ENCODE measurements around the gene RELL2. TPM values are rescaled to one million over a fixed set of nuclear protein-coding genes. Genes with fewer than 3 reads are reported as not detected.

The RELL2 gene, protein sequence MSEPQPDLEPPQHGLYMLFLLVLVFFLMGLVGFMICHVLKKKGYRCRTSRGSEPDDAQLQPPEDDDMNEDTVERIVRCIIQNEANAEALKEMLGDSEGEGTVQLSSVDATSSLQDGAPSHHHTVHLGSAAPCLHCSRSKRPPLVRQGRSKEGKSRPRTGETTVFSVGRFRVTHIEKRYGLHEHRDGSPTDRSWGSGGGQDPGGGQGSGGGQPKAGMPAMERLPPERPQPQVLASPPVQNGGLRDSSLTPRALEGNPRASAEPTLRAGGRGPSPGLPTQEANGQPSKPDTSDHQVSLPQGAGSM
- 12.7 and 16.1 TPM in 2 replicates for total RNA-seq

DNA sequence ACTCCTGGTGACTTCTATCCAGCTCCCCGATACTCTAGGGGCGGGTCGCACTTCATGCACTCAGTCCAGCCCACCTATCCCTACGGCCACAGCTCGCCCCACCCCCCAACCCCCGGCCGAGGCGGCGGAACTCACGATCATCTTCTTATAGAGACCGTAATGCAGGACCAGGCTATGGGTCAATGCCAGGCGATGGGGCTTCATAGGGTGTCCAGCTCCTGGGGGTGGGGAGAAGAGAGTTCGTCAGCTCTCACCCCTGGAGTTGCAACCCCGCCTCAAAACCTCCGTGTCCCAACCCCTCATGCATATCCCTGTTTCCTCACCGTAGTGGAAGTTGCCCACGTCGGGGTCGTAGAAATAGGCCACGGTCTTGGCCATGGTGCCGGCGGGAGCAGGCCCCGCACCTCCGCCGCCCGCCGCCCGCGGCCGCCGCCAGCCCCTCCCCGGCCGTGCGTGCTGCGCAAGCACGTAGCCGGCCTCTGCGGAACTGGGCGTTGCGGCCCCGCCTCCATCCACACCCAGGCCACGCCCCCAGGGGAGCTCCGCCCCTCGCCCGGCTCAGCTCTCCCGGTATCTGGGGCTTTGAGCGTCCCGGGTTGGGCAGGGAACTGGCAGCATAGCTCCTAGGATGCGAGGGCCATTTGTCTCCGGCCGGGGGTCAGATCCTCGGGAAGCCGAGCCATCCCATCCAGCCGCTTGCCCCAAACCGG lies at the start of gene RELL2, which contains the start of gene HDAC3:
RELL2 (plus strand) TSS at position 585 of the 710 bp plus-strand sequence. CDS start 1,229 bp downstream, outside the sequence.
HDAC3 (minus strand) TSS at position 437 of the 710 bp plus-strand sequence; CDS start at position 378, 59 bp downstream.

DNA sequence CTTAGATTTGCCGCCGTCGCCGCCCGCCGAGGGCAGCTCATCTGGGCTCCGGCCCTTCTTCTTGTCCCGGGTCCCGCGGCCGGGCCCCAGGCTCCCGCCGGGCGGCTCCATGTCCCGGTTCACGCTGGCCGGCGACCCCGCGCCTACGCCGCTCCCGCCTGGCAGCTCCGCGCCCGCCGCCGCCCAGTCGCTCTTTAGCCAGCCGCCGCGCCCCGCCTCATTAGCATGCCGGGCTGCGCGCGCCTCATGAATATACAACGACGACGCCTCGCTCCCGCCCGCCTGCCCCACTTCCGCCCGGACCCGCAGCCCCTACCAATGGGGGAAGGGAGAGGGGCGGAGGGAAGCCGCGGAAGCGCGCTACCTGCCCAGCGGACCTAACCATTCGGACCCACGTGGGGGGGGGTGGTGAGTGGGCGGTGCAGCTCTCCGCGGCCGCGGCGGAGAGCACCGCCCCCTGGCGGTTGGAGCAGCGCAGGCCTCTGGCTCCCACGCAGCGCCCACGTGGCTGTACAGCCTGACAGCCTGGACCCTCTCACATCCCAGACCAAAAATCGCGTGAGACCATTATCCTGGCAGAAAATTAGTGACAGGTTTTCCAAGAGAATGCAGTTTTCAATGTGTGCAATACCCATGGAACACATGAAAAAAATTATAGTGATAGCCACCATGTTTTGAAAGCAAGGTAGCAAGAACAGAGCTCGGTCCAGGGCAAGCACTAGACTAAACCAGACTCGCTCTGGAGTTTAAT lies 17.8 kb upstream of the RELL2 start, which contains the start of gene DIAPH1:
DIAPH1 (minus strand) TSS at position 197 of the 751 bp plus-strand sequence; CDS start at position 111, 86 bp downstream.

DNA sequence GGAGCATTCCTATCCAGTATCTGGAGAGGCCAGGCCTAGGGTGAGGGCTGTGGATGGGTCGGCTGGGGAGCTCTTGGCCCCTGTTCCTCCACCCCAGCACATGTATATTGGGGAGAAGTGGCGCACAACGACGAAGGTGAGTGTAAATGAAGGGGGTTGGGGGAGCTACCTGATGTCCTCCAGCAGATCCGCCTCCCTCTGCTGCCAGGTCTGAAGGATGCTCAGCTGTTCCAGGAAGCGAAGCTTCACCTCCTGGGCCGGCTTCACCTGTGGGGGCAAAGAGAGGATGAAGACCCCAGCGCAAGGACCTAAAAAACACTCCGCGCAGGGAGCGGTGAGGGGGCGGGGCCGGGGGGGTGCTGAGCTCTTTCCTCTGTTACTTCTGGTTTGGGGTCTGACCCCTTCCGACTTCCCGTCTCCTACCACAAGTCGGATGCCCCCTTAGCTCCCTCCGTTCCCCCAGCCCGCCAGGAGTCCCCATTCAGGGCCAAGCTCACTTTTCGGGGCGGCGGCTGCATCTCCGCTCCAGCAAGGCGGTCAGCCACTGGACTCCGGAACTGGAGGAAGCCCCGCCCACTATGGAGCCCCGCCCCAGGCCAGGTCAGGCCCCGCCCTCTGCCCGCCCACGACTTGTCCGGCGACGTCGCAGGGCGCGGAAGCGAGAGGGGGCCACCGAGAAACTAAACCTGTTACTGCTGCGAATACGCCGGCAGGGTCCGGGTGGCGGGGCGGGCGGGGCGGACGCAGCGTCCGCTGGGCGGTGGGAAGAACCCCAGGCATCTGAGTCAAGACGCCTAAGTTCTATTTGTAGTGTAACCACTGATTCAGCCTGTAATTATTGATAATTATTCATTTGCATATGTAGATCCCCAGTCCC lies 14.3 kb downstream of the RELL2 start, which contains the start of gene FCHSD1:
FCHSD1 (minus strand) TSS at position 568 of the 877 bp plus-strand sequence; CDS start at position 518, 50 bp downstream.

DNA sequence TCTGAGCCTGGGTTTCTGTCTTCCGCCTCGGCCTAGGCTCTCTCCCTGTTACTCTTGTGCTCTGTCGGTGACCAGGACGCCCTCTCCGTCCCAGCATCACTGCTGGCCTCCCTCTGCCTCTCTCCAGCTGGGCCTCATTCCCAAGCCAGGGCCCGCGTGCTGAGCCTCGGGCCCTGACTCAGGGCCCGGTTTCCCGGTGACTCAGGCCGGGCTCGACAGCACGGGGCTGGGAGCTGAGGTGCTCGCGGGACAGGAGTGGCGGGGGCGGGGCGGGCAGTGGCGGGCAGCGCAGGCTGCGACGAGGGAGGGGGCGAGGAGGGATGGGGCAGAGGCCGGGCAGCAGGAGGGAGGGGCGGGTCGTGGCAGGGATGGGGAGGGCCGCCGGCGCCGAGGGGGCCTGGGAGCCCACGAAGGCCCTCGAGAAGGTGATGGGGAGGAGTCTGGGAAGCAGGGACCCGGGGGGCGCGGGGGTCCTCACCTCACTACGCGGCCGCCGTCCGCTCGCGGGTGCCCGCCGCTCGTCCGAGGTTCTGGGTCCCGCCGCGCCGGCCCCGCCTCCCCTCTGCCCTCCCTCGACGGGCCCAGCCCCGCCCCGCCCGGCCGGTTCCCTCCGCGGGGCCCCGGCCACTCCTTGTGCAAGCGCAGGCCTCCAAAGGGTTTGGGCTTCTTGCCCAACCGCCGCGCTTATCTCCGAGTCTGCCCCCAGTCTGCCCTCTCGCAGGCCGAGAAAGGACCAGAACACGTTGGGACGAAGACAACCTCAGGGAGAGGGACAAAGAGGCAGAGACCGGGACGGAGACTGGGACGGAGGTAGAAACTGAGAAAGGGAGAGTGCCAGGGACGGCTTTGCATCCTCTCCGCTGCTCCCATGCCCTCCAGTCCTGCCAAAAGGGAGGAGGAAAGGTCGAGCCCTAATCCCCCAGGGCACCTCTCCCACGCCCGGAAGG lies 45.2 kb downstream of the RELL2 start, which contains the start of gene ARAP3:
ARAP3 (minus strand) TSS at position 536 of the 947 bp plus-strand sequence. CDS start 1,744 bp downstream, outside the sequence.

Other genes starting within 250 kb of the RELL2 start
- gene PCDHGB4, start 249.3 kb upstream of the RELL2 start, total RNA-seq: 3.1 and 8.0 TPM in 2 replicates
- 0.34 and 1.3 TPM in 2 replicates for gene PCDHGA8, start 244.4 kb upstream of the RELL2 start, total RNA-seq
- gene PCDHGB5, start 239.1 kb upstream of the RELL2 start, total RNA-seq: 4.8 and 14.0 TPM in 2 replicates
- gene PCDHGA9, start 234.2 kb upstream of the RELL2 start, total RNA-seq: 0.34 and 3.8 TPM in 2 replicates
- 0.68 and 4.0 TPM in 2 replicates for gene PCDHGB6, start 229.0 kb upstream of the RELL2 start, total RNA-seq
- 1.7 and 7.5 TPM in 2 replicates for gene PCDHGA10, start 224.0 kb upstream of the RELL2 start, total RNA-seq
- 1.4 and 9.3 TPM in 2 replicates for gene PCDHGB7, start 219.3 kb upstream of the RELL2 start, total RNA-seq
- 2.1 and 5.3 TPM in 2 replicates for gene PCDHGA11, start 215.9 kb upstream of the RELL2 start, total RNA-seq
- gene PCDHGA12, start 206.5 kb upstream of the RELL2 start, total RNA-seq: 0.68 and 2.2 TPM in 2 replicates
- 17.1 and 38.5 TPM in 2 replicates for gene PCDHGC3, start 161.0 kb upstream of the RELL2 start, total RNA-seq
- gene PCDHGC4, start 152.0 kb upstream of the RELL2 start, total RNA-seq: 0.34 and 1.2 TPM in 2 replicates
- gene PCDHGC5, start 147.9 kb upstream of the RELL2 start, total RNA-seq: 0.34 and 1.1 TPM in 2 replicates
- gene DIAPH1, start 18.0 kb upstream of the RELL2 start, total RNA-seq: 58.1 and 114 TPM in 2 replicates
- gene HDAC3, start 148 bp upstream of the RELL2 start, total RNA-seq: 48.0 and 64.6 TPM in 2 replicates
- 11.3 and 14.8 TPM in 2 replicates for gene FCHSD1, start 14.4 kb downstream of the RELL2 start, total RNA-seq
- 3.4 and 10.3 TPM in 2 replicates for gene ARAP3, start 45.2 kb downstream of the RELL2 start, total RNA-seq
- gene PCDH1, start 241.4 kb downstream of the RELL2 start, total RNA-seq: 43.1 and 121 TPM in 2 replicates

Data from nasal cavity respiratory epithelium epithelial cell of viscerocranial mucosa (primary cell).